Pulmonary artery endothelial cell (primary cell): ENCODE results near the gene FIBCD1. TPM values are rescaled to one million over a fixed set of nuclear protein-coding genes. Genes with fewer than 3 reads are reported as not detected.

Experiments used
- DNase-seq: peaks from one replicate; pipeline ENCODE4 v3.0.0-alpha.2; 2011; ENCODE audit warnings: low read depth, low spot score
- total RNA-seq: library from RNA; depleted of rRNA; stranded (reverse); fragments of >200 nt; gene quantifications from 2 replicates; pipeline ENCODE4 v1.2.3, GENCODE V29; 2014

Gene FIBCD1
- total RNA-seq, 1 donor from 2014 or later, result not detected

DNA sequence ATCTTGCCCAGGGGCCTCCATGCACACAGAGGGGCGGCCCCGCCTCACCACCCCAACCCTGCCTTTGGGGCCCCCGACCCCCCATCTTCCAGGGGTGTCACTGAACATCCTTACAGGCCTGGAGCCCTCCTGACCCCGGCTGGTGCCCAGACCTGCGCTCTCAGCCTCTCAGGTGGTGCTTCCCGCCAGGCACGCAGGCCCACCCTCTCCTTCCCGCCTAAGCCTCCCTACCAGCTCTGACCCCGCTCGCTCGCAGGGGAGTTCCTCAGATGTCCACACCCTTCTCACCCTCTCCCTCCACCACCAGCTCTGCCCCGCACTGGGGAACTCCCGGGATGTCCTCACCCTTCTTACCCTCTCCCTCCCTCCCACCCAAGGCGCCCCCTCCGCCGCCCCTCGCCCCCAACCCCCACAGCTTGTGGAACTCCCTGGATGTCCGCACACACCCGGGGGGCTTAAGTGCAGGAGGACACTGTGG lies 30.1 kb downstream of the FIBCD1 start:
- DNase-seq, result no peak

GRCh38 chr9:130908146-130908877 lies 30.7 kb downstream of the FIBCD1 start:
- no peak for DNase-seq

- DNase-seq, result no peak
Observed at GRCh38 chr9:130906735-130907416, 32.2 kb downstream of the FIBCD1 start.

GRCh38 chr9:130905902-130906734 lies 32.9 kb downstream of the FIBCD1 start:
- no peak for DNase-seq

DNA sequence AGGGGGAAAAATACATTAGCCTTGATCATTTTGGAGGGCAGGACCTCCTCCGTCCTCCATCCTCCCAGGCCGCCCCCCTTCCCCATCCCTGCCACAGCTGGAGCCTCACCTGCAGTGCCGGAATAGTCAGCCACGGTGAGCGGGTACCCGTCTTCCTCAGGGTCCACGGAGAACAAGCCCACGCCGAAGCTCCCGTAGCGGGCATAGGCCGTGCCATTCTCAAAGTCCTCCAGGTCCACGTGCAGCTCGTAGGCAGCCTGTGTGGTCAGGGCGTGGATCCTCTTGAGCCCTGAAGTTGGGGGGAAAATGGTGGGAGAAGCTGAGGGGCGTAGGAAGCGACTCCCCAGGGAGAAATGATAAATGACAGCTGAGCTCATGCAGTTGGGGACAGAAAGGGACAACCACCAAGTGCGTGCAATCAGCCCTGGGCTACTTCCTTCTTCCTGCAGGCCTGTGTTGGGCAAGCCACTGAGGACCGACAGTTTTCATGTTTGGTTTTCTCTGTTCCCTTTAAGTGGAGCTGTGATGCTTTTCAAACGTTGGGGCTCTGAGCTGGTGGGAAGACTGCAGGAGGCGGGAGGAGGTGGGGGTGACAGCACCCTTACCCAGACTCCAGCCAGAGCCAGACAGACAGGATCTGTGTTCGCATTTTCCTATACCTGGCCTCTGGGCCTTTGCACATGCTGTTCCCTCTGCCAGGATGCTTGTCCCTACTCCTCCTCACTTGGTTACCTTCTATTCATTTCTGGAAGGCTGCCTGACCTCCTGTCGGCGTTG lies 33.7 kb downstream of the FIBCD1 start:
- DNase-seq, result no peak

GRCh38 chr9:130904070-130905044 lies 34.7 kb downstream of the FIBCD1 start:
- DNase-seq, result no peak

- no peak for DNase-seq
Observed at GRCh38 chr9:130903194-130904069, 35.6 kb downstream of the FIBCD1 start.

GRCh38 chr9:130902204-130903185 lies 36.6 kb downstream of the FIBCD1 start:
- DNase-seq, result no peak

DNA sequence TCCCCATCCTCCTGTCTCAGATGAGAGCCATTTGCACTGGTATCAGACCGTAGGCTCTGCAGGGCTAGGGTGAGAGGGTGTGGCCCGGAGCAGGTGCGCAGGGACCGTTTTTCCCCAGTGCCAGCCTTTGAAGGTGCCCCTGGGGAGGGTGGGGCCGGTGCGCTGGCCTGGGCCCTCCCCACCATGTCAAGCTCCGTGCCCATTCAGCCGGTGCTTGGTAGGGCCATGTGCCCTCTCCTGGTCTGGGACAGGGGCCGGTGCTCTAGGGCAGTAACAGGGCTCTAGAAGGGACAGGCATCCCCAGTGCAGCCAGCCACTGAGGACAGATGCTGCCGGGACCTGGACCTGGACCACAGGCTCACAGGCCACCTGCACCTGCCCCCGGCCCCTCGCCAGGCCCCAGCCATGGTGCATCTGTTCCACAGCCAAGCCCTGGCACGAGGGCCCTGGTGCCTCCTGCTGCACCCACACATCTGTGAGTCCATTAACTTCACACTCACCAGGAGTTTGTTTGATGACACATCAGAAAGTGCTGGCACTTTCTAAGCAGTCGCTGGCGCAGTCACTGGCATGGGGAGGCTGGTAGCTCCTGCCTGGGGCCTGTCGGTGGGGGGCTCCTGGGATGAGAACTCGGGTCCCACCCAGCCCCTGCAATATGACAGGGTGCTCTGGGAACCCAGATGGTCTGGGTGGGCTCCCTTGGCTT lies 37.4 kb downstream of the FIBCD1 start:
- no peak for DNase-seq

DNA sequence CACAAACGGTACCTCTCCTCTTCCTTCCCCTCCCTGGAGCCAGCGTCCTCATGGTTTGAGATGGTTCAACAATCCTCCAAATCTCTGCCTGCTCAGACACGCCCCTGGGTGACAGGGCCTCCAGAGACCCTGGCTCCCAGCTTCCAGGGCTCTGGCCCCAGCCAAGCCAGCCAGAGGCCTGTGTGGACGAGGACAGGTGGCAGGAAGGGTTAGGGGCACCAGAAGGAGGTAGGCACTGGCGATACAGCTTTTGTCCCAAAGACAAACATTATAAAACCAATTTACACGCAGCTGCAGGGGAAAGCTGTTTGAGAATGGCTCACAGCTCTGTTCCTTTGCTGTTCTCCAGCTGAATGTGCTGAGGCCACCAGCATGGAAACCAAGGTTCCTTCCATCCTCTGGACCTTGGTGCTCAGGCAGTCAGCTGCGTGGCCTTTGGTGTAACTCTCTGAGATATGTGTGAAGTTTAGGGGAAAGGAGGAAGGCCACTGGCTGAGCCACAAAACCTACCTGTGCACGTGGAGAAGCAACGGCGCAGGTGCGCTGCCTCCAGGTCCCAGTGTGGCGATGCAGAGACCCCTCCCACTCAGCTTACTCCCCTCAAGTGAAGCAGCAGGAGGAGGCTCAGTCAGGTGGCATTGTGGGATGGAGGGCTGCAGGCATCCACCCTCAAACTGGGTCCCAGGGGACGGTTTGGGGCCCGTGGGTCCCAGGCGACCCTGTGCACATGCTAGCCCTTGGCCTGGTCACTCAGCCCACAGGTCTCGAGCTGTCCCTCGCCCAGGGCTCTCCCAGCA lies 38.1 kb downstream of the FIBCD1 start:
- DNase-seq, result no peak

DNA sequence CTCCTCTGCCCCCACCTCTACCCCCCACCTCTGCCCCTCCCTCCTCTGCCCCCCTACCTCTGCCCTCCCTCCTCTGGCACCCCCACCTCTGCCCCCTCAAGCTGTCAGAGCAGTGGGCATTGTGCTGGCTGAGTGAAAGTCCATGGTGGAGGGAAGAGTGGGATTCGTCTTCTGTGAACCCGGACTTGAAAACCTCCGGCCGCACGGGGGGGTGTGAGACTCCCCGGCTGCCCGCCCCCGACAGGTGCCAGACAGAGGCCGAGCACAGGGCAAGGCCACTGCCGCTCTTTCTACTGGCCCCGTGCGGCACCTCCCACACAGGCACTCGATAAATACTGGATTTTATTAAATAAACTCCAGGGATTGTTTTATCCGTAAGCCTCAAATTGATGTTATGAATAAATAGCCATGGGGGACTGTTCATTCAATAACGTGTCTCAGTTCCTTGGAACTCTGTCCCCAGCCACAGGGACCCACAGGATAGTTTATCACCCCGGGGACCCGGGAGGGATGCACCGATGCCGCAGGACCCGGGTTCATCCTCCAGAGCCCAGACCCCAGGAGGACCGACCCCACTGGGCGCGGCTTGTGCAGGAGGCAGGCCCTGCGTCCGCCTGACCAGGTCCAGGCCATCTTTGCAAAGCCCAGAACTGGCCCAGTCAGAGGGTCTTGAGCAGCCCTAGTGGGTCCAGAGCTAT lies 39.8 kb downstream of the FIBCD1 start:
- no peak for DNase-seq

- no peak for DNase-seq
Observed at GRCh38 chr9:130898552-130898852, 40.5 kb downstream of the FIBCD1 start.

- no peak for DNase-seq
Observed at GRCh38 chr9:130897848-130898551, 41.0 kb downstream of the FIBCD1 start.

DNA sequence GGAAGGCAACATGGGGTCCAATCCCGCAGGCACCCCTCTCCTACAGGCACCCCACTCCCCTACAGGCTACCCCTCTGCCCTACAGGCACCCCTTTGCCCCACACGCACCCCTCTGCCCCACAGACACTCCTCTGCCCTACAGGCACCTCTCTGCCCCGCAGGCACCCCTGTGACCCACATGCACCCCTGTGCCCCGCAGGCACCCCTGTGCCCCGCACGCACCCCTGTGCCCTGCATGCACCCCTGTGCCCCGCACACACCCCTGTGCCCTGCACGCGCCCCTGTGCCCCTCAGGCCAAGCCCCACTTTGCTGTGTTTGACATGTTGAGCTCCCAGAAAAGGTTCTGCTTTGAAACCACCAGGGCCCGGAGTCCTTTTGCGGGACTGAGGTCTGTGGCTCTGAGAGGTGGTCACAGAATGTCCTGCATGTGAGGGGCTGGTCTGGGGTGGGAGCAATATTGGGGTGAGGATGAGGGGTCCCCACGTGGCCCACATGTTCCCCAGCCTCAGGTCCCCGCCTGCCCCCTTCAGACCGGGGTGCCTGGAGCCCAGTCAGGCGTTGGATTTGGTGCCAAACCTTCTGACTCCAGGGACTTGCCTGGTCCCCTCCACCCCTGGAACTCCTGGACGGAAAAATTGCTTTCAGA lies 41.8 kb downstream of the FIBCD1 start:
- no peak for DNase-seq
